Activated CD8-positive, alpha-beta memory T cell treated with anti-CD3 and anti-CD28 coated beads, Interleukin-2, amount 50 U/mL, for 24 hours (primary cell): Measurements from ENCODE around the gene LPAR1.

Experiments
- DNase-seq: peaks from one replicate; pipeline ENCODE4 v3.0.0-alpha.2; 2020; ENCODE audit errors: extremely low read depth

LPAR1 gene

DNA sequence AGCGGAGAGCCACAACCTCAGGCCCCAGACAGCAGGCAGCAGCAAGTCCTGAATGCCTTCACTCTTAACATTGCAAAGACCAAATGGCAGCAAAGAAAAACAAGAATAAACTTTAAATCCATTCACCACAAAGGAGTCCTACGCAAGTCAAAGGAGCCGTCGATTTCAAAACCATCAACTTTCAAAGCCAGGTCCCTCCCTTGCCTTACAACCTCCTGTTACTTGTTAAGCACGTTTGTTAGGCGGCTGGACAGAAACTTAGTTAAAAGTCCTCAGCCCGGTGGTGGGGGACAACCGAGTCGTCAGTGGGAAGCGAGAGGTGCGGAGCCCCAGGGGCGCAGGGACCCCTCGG lies 938 bp downstream of the LPAR1 start:
- no peak for DNase-seq

DNA sequence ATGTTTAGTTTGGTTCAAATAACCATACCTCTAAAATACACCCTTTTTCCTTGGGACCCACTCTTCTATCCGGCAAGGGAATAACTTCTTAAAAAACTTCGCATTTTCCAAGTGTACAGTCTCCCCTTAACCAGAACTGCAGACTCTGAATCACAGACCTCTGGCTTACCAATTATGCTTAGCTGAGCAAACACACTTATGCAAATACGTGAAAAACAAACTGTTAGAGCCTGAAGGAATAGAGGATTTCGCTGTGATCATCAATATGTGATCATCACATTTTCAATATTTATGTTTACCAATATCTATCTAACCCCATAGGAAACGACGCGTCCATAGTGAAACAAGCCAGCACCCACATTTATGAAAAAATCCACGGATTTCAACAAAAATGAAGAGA lies 1.3 kb downstream of the LPAR1 start:
- DNase-seq: no peak

DNA sequence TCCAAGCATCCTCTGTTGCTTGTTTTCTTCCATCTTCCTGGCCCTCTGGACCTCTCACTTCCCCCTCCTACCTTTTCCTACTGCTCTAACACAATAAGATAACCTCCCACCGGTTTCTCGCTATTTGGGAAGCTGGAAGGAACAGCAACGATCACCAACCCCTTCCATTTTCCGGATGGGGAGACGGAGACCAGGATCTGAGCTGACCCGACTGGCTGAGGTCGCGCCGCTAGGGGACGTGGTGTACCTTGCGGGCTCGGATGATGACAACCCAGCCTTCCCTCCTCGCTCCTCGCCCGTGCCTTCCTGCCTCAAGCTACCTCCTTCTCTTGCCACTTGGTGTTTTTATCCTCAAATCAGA lies 1.9 kb downstream of the LPAR1 start:
- no peak for DNase-seq

DNA sequence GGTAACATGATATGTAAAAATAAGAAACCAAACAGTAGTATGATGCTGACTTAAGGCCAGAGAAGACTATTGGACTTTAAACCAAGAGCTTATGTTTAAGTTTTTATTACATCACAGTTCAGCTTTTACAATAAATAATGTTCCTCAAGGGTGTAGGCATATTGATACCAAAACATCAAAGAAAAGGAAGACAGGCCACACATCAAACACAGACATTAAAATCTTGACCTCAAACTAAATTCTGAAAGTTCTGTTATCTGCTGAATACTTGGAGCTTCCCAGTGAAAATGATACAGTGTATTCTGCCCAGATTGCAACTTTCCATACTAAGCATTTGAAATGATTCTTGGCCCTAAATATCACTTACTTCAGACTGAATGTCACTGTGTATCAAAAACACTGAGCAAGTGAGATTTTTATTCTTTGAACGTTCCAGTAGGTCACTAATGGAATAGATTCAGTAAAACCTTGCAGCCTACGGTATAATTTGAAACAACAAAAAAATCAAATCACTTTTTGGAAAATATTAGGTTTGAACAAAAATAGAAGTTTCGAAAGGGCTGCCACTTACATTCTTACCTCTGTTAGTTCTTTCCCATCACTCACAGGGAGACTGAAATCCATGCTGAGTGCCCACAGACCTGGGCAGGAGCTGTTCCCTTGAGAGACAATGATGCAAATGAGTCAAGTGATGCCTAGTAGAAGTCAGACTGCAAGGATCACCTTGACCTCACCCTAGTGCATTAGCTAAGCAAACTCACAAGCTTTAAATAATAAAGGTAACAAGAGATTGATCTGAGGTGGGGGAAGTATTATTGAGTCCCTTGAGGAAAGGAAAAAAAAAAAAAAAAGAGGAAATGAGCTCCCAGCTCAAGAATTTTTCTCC lies 2.5 kb downstream of the LPAR1 start:
- DNase-seq: no peak

DNA sequence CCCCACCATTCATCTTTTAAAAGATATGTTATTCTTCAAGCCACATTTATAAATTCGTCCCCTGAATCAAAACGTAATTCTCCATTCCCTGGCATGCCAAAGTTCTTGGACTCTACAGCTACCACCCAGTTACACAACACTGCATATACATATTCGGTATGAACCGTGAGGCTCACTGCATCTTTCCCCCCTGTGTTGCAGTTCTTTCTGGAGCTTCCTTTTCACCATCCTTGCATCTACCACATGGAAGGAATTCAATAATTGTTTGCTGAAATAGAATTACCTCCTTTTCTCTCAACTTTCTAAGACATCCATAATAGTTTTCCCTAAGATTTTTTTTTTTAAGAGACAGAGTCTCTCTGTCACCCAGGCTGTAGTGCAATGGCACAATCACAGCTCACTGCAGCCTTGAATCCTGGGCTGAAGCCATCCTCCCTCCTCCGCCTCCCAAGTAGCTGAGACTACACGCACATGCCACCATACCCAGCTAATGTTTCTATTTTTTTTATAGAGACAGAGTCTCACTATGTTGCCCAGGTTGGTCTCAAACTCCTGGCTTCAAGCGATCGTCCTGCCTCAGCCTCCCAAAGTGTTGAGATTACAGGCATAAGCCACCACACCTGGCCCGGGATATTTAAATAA lies 3.3 kb downstream of the LPAR1 start:
- no peak for DNase-seq

DNA sequence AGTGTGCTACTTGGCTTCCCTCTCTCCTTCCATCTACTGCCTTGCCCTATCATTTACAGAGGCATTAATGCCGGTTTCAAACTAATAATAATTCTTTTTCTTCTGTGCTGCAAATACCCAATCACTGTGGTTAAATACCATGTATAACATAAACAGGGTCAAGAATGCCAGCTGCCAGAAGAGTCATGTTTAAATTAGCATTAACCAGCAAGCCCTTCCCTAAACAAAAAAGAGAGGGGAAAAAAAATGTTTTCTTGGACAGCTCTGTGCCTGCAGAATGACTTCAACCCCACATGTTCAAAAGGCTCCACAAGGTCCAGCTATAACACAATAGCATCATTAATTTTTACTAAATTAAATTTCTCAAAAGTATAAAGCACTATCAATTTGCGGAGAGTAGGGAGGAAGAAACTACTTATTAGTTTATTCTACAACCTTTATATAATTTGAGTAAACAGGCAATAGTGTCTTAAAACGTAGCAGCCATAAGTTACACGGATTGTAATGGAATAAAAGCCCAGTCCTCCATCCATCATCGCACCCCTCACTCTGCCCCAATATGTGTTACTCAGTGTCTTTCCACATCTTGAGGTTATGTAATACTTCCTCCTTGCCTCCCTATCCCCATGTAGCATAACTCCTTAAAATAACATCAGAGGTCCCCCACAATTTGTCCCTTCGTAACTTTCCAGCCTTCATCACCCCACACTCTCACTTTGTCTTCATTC lies 3.9 kb downstream of the LPAR1 start:
- no peak for DNase-seq

DNA sequence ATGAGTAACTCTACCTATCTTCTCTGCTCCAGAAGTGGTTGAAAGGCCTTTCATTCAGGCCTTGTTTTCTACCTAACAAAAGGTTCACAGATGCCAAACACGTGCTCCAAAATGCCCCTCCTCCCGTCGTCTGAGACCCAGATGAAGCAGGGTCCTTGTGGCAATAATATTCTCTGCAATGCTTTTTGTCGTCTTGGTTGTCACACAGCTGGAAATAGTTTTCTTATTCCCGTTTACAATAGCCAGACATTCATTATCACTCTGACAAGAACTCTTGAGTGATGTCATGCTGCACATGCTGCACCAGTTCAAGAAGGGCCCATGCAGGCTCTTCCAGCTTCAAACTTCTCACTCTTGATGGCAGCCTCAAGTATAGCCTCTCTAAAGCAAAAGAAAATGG lies 7.8 kb downstream of the LPAR1 start:
- DNase-seq: no peak

DNA sequence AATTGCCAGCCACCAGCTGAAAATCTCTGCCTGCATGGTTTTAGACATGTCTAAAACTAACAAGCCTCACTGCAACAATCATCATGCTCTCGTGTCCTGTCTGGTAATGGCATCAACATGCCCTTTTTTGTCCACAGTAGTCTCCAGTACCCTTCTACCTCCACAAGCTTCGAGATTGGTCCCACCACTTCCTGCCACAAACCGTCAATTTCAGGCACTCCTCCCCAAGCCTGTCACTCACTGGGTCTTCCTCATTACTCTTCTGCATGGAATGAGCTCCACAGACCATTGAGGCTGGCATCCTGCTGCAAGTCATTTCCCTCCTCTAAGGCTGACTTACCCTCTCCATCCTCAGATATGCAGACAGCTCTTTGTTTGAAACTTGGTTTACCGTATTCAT lies 9.0 kb downstream of the LPAR1 start:
- no peak for DNase-seq

DNA sequence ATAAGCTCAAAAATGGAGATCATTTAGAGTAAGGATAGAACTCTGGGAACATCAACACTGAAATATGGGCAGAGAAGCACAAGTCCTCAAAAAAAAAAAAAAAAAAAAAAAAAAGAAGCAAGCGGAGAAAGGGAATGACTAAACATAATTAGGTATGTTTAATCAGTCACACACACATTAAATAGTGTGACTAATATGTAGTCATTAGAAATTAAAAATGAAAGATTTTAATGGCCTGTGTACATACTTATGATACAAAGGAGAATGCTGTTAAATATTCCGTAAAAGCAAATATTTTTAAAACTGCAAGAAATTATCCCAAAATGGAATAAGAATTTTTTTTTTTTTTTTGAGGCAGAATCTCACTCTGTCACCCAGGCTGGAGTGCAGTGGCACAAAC lies 10.5 kb downstream of the LPAR1 start:
- DNase-seq: no peak

DNA sequence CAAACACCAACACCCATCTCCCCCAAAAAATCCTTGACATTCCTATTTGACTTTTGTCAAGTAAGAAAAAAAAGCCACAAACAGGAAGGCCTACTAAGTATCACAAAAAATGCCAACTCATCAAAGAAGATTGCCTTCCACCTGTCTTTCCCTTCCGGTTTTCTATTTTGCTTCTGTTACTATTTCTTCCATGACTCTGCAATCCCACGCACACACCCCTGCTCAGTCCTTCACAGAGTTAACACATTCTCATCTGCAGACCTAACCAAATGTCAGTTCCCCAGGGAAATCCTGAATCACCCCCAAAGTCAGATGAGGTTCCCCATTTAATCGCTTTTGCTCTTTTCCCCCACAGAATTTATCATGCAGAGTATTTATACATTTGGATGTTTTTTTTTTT lies 15.1 kb downstream of the LPAR1 start:
- no peak for DNase-seq

DNA sequence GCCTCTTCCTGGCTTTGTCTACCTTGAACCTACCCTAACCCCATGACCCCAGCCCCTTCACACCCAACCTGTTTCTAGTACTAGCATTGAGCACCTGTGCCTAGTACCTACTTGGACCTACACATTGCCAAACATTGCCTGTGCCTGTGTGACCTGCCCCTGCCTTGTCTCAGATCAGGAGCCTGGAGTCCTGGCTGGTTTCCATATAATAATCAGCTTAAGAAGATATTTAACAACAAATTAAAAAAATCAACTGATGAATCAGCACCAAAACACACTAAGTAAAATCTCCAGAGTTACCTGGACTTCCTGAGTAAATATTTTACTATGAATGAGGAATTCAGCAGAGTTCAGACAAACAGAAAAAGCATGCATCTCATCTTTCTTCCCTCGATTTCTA lies 17.7 kb downstream of the LPAR1 start:
- DNase-seq: no peak

DNA sequence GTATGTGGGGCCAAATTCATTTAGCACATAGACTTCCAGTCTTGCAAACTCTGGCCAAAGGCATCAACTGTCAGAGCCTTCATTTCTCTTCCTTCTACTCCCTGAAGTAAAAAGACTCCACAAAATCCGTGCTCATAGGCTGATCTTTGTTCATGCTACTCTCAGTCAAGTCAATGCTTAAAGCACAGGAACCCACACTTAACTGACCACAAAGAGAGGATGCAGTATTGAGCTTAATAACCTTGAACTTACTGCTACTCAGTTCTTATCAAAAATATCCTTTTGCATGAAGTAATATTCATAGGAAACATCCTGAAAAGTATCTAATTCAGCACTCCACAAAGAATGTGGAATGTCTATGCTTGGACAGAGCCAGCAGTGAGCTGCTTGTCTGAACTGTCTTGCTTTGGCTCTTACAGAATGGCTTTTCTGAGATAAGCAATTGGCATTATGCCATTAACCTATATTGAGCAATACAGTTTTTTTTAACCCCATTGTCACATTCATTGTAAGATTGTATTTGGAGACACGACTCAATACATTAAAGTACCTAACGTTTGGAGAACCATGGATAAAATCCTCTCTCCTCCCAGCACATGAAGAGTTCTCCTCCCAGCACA lies 21.7 kb downstream of the LPAR1 start:
- DNase-seq: no peak

DNA sequence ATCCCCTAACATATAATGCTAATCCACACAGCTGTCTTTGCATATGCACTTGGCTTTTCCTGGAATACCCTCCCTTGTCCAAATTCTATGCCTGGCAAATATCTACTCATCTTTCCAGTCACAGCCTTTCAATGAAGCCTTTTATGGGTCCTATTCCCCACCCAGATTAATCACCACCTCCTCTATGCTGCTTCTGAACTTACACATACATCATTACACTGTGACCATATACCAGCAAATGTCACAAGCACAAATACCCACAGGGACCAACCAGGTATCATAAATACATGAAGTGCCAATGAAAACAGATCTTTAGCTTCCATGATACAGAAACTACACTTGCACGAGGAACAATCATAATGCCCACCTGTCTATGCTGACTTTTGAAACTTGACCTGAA lies 22.3 kb downstream of the LPAR1 start:
- DNase-seq: no peak

DNA sequence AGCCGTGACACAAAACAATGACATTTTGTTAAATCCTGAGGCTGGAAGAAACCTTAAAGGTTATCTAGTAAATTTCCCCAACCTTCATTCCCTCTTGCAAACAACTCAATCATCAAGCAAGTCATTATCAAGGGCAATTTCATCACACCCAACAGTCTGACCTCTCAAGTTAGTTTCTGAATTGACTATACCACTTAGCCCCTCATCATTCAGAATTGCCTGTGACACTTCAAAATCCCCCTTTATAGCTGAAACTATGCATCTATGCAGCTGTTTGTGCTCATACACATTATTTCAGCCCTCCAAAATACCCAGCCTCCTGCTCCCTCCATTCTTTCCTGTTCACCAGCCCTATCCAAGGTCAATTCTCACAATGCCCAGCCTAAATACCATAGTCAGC lies 24.6 kb downstream of the LPAR1 start:
- DNase-seq: no peak

DNA sequence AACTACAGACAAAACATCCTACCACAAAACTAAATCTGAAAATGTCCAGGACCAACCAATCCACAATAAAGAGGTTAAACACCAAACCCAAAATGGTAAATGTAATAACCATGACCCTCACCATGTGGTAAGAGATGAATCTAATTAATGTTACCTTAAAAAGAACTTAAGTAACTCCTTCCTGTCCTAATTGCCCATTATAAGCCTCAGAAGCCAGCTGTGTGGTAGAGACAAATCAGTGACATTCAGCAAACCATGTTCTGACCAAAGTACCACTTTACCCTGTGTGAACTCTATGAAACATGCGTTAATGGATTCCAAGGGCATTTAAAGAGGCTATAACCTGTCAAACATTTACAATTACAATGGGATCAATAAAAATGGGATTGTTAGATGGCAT lies 25.0 kb downstream of the LPAR1 start:
- no peak for DNase-seq

DNA sequence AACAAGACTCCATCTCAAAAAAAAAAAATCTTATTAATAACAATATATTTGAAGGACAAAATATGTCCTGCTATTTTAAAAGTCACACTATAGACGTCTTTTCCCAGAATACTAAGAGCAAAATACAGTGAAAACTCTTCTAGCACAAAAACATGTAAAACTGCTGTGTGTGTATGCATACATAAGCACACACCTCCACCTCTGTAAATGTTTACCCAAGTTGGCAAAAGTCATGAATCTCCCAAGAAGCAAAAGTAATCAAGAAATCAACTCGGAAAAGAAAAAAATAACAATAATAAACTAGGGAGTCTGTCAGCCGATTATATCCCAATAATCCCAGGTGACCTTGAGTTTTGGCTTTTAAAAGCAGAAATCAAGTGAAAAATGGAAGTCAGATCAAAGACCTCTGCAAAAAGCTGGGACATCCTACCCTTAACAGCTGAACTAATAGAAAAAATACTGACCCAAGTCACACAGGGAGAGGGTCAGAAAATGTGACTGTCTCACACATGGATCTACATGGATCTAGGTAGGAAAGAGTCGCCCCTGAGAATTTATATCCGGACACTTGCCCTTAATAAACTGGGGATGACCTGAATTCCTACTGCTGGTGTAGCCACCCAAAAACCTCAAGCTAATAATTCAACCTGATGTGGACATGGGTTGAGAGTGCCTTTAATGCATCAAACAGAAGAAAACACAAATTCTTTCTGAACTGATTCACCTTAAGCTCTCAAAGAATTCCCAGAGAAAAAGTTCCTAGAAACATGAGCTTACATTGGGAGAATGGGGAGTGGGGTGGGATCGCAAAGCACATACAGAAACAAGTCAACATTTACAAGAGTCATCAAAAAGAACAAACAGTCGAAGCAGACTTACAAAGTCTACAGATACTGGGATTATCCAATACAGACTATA lies 29.9 kb downstream of the LPAR1 start:
- no peak for DNase-seq

DNA sequence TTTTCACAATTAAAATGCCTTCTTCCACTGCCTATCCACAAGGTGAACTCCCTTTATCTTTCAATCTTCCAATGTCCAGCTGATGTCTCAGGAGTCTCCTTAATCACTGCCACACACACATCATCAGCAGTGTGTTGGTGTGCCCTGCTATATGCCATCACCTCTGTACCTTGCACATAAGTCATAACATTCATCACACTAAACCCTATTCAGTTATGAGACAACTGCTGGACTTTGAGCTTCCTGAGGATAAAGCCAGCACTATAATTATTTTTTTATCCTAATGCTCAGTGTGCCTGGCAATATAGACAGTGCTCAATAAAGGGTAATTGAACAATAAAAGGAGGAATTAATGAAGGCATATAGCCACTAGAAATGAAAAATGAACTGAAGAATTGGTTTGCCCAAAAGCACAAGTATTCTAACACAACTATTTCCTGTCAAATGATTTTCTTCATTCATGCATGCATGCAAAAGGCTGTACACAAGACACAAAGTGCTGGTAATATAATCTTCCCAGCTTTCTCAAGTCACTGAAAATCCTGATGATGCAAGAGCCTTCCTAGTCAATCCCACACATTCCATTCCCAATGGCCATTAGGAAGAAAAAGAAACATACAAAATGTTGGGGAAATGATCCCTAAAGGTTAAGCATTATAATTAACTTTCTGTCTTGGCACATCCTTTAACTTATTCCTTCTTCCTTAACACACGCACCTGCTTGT lies 32.4 kb downstream of the LPAR1 start:
- DNase-seq: no peak

DNA sequence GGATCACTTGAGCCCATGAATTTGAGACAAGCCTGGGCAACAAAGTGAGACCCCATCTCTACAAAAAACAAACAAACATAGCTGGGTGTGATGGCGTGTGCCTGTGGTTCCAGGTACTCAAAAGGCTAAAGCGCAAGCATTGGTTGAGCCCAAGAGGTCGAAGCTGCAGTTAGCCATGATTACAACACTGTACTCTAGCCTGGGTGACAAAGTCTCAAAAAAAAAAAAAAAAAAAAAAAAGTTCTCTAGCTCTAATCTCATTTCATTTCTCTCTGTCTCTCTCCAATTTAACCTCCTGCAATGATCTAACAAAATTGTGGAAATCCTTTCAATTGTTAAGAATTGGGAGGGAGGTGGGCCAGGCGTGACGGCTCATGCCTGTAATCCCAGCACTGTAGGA lies 33.3 kb downstream of the LPAR1 start:
- no peak for DNase-seq

DNA sequence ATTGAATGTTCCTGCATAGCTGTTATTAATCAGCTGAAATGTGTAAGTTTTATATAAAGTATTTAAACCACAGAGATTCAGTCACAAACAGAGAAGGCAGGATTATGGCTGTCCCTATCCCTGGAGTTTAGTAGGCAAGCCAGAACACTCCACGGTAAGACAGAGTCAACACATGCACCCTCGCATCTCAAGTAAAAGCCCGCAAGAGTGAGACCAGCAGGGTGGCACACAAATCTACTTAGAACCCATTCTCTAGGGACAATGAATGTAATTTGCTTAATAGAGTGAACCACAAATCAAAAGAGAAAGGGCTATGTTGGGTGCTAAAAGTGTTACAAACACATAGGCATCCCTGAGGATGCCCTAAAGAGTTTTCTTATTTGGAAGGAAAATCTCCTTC lies 35.1 kb downstream of the LPAR1 start:
- no peak for DNase-seq

DNA sequence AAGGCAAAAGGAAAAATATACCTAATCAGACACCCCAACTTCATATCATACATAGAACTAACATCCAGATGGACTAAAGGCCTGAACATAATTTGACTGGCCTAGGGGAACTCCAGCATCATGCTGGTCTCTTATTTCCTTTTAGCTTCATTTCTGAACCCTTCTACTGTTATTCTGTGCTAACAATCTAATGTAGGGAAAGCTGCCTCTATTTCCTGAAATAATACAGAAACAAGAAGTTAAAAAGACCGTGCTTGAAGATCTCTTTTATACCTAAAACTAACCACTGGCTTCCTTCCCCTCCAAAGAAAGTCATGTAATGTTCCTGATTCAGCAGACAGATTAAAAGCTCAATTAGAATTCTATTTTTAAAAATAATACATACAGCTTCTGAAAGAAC lies 36.7 kb downstream of the LPAR1 start:
- no peak for DNase-seq

DNA sequence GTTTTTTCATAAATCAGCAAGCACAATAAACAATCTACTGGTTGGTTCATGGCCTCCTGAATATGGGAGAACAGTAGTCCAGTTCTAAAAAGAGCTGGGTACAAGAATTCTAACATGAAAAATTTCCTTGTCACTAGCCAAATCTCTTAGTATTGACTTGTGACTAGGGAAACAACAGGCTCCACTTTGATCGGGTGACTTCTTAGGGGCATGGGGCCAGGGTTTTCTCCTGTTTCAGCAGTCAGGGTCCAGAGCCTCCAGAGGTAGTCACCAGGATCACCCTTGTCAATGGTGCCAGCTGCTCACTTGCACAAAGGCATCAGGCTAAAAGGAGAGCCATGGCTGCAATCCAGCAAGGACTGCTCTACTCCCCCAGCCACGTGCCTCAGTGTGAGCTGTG lies 38.1 kb downstream of the LPAR1 start:
- no peak for DNase-seq
